A549 (cell line): ENCODE data around the gene OSTM1. TPM values are rescaled to one million over a fixed set of nuclear protein-coding genes. Genes with fewer than 3 reads are reported as not detected.

Experiments
- ATAC-seq, 2 experiments: fragments of 200-7000 bp in 1 of 2; fragments of >200 bp in 1 of 2; cut with Nextera tagmentation in 1 of 2; cut with Tn5 transposase in 1 of 2; 3 replicates each; pipeline versions ENCODE4 v1.8.0 to v1.9.1; 2018 to 2020; ENCODE audit warnings: mild to moderate bottlenecking in 1 of 2, moderate library complexity in 1 of 2
- CTCF ChIA-PET: fragments of 300-600 bp; sonication (Branson Sonifier 250); formaldehyde crosslinking; extraction: SDS; loops from one replicate; lab custom pipeline; 2021; ENCODE audit warnings: antibody characterized with exemption, inconsistent platforms; lab: Yijun Ruan, JAX
- POLR2A ChIA-PET: fragments of 350-600 bp; formaldehyde crosslinking; extraction: SDS; loops from one replicate; lab custom pipeline; 2021; ENCODE audit warnings: antibody characterized with exemption, inconsistent platforms; lab: Yijun Ruan, JAX
- DNase-seq, 2 experiments: peaks; one replicate each; pipeline versions ENCODE4 v3.0.0 to v3.0.0-alpha.2; 2011 to 2016; ENCODE audit warnings: low read depth in 1 of 2, low spot score in 1 of 2
- FAIRE-seq: peaks from 2 replicates; lab custom pipeline; 2011; peaks lifted over from hg19 to GRCh38; lab: Jason Lieb, UNC
- H3K27ac ChIP-seq, 2 experiments: fragments of >200 bp; sonication (Bioruptor Twin); formaldehyde crosslinking; 3 replicates each; pipeline ENCODE4 v1.5.1; 2016 to 2017
- H3K4me1 ChIP-seq: fragments of >200 bp; sonication (Bioruptor Twin); formaldehyde crosslinking; 3 replicates; pipeline ENCODE4 v1.6.1; 2016
- H3K4me2 ChIP-seq: fragments of >200 bp; sonication (Bioruptor Twin); formaldehyde crosslinking; 3 replicates; pipeline ENCODE4 v1.6.1; 2016
- H3K4me3 ChIP-seq: fragments of >200 bp; sonication (Bioruptor Twin); formaldehyde crosslinking; 3 replicates; pipeline ENCODE4 v1.5.1; 2016
- H3K9me3 ChIP-seq: fragments of >200 bp; sonication (Bioruptor Twin); formaldehyde crosslinking; 3 replicates; pipeline ENCODE4 v1.6.1; 2016
- ATOH8 ChIP-seq: fragments of 250-450 bp; sonication (Bioruptor Pico); IDR thresholded peaks from 2 replicates; pipeline ENCODE4 v1.5.0; 2020; ENCODE audit warnings: low read depth, mild to moderate bottlenecking, moderate library complexity
- BCL3 ChIP-seq: fragments of >200 bp; sonication (Bioruptor Twin); formaldehyde crosslinking; IDR thresholded peaks from 3 replicates; pipeline ENCODE4 v1.6.1; 2016
- BHLHE40 ChIP-seq: IDR thresholded peaks from 2 replicates; pipeline ENCODE4 v1.6.1; 2012; ENCODE audit warnings: low read depth, low read length, inconsistent platforms
- CBX2 ChIP-seq: fragments of 200-600 bp; sonication (generic); IDR thresholded peaks from 2 replicates; pipeline ENCODE4 v1.6.1; 2016; ENCODE audit warnings: low read depth, mild to moderate bottlenecking, borderline replicate concordance
- CBX8 ChIP-seq: fragments of 200-600 bp; sonication (generic); IDR thresholded peaks from 2 replicates; pipeline ENCODE4 v1.6.1; 2016
- CHD2 ChIP-seq: fragments of 150-350 bp; IDR thresholded peaks from 2 replicates; pipeline ENCODE4 v1.6.1; 2014; ENCODE audit warnings: low read length; ENCODE audit not compliant: partially characterized antibody
- EHMT2 ChIP-seq: fragments of 200-600 bp; sonication (generic); IDR thresholded peaks from 2 replicates; pipeline ENCODE4 v1.6.1; 2016; ENCODE audit warnings: antibody characterized with exemption, low read depth, mild to moderate bottlenecking, moderate library complexity
- ESRRA ChIP-seq: fragments of 150-350 bp; IDR thresholded peaks from 2 replicates; pipeline ENCODE4 v1.6.1; 2014; ENCODE audit warnings: mild to moderate bottlenecking, low read length, borderline replicate concordance
- FOSB ChIP-seq: fragments of 250-450 bp; sonication (Bioruptor Pico); IDR thresholded peaks from 2 replicates; pipeline ENCODE4 v1.5.0; 2020; ENCODE audit warnings: mild to moderate bottlenecking, moderate library complexity
- FOSL2 ChIP-seq, 2 experiments: fragments of 450-650 bp in 1 of 2; fragments of >200 bp in 1 of 2; sonication (Bioruptor Twin) in 1 of 2; formaldehyde crosslinking; IDR thresholded peaks; 2 replicates each; pipeline versions ENCODE4 v1.5.0 to v1.6.1; 2016 to 2020; ENCODE audit warnings: mild to moderate bottlenecking in 1 of 2, moderate library complexity in 1 of 2
- FOXS1 ChIP-seq: fragments of 250-450 bp; sonication (Bioruptor Pico); IDR thresholded peaks from 2 replicates; pipeline ENCODE4 v1.5.0; 2020; ENCODE audit warnings: mild to moderate bottlenecking, moderate library complexity
- GATA3 ChIP-seq: IDR thresholded peaks from 2 replicates; pipeline ENCODE4 v1.6.1; 2012; ENCODE audit warnings: borderline replicate concordance
- HDAC2 ChIP-seq: fragments of 200-600 bp; sonication (generic); IDR thresholded peaks from 2 replicates; pipeline ENCODE4 v1.6.1; 2016
- HEYL ChIP-seq: fragments of 250-450 bp; sonication (Bioruptor Pico); IDR thresholded peaks from 2 replicates; pipeline ENCODE4 v1.8.0; 2021; ENCODE audit warnings: mild to moderate bottlenecking, moderate library complexity
- HOXA7 ChIP-seq: fragments of 250-450 bp; sonication (Bioruptor Pico); IDR thresholded peaks from 2 replicates; pipeline ENCODE4 v1.5.0; 2020; ENCODE audit warnings: mild to moderate bottlenecking, moderate library complexity
- HOXB13 ChIP-seq: fragments of 250-450 bp; sonication (Bioruptor Pico); IDR thresholded peaks from 2 replicates; pipeline ENCODE4 v1.5.0; 2020; ENCODE audit warnings: low read depth, mild to moderate bottlenecking, moderate library complexity
- HOXB5 ChIP-seq: fragments of 250-450 bp; sonication (Bioruptor Pico); IDR thresholded peaks from 2 replicates; pipeline ENCODE4 v1.5.0; 2020; ENCODE audit warnings: mild to moderate bottlenecking, moderate library complexity
- JUN ChIP-seq, 2 experiments: fragments of >200 bp; sonication (Bioruptor Twin); formaldehyde crosslinking; IDR thresholded peaks; 2 replicates in 1 of 2; 3 replicates in 1 of 2; pipeline ENCODE4 v1.6.1; 2016 to 2017
- KDM1A ChIP-seq: fragments of 200-600 bp; sonication (generic); IDR thresholded peaks from 2 replicates; pipeline ENCODE4 v1.6.1; 2016; ENCODE audit warnings: low read depth, mild to moderate bottlenecking
- KDM5A ChIP-seq: fragments of 200-600 bp; sonication (generic); IDR thresholded peaks from 2 replicates; pipeline ENCODE4 v1.6.1; 2016; ENCODE audit warnings: antibody characterized with exemption, mild to moderate bottlenecking
- MYC ChIP-seq: IDR thresholded peaks from 2 replicates; pipeline ENCODE4 v1.6.1; 2012; ENCODE audit warnings: mild to moderate bottlenecking, inconsistent platforms, low read length, improper control_type of control experiment, borderline replicate concordance
- NPAS2 ChIP-seq: fragments of 250-450 bp; sonication (Bioruptor Pico); IDR thresholded peaks from 2 replicates; pipeline ENCODE4 v1.8.0; 2022; ENCODE audit warnings: mild to moderate bottlenecking, moderate library complexity, borderline replicate concordance
- NR3C1 ChIP-seq: fragments of >200 bp; sonication (Bioruptor Twin); formaldehyde crosslinking; IDR thresholded peaks from 3 replicates; pipeline ENCODE4 v1.6.1; 2017
- PHF8 ChIP-seq: fragments of 200-600 bp; sonication (generic); IDR thresholded peaks from 2 replicates; pipeline ENCODE4 v1.6.1; 2016; ENCODE audit warnings: low read depth, mild to moderate bottlenecking, antibody characterized with exemption, moderate library complexity, borderline replicate concordance
- POLR2A ChIP-seq: IDR thresholded peaks from 2 replicates; pipeline ENCODE4 v1.6.1; 2012; ENCODE audit warnings: mild to moderate bottlenecking, low read length
- RCOR1 ChIP-seq: fragments of 150-350 bp; IDR thresholded peaks from 2 replicates; pipeline ENCODE4 v1.6.1; 2014; ENCODE audit warnings: antibody characterized with exemption, low read length, low read depth
- TFCP2L1 ChIP-seq: fragments of 250-450 bp; sonication (Bioruptor Pico); IDR thresholded peaks from 2 replicates; pipeline ENCODE4 v1.5.0; 2021; ENCODE audit warnings: mild to moderate bottlenecking
- ZC3H11A ChIP-seq: fragments of 450-650 bp; IDR thresholded peaks from 2 replicates; pipeline ENCODE4 v1.6.1; 2014; ENCODE audit warnings: antibody characterized with exemption, mild to moderate bottlenecking
- WGBS: methylation state at CpG from one replicate; pipeline ENCODE4 v1.1.6; 2017; ENCODE audit errors: missing lambda C conversion rate; 5-methylcytosine and 5-hydroxymethylcytosine counted together
- polyA plus RNA-seq, 4 experiments: library from polyadenylated mRNA; depleted of rRNA in 3 of 4; stranded (reverse); fragments of >200 nt; fragmentation: RNase III in 1 of 4; extraction: RNeasy Plus Mini Kit Qiagen cat#74134 plus additional on column Dnase treatment in 1 of 4; gene quantifications; 2 replicates in 3 of 4; 3 replicates in 1 of 4; pipeline ENCODE4 v1.2.3, GENCODE V29; 2011 to 2017
- TF ChIP-seq, protein P1 (sequence below): fragments of >200 bp; sonication (Bioruptor Twin); formaldehyde crosslinking; IDR thresholded peaks from 2 replicates; pipeline ENCODE4 v1.6.1; 2016

The OSTM1 gene
- polyA plus RNA-seq, 2 of the 4 experiments (the other 2 are of a cell fraction): 16.8 to 41.7 TPM

- no peak overlapping the region for H3K4me3 ChIP-seq
- WGBS: 100% methylated on average over 2 of the region's 2 CpGs
- no peaks in the 10 kb centered on the region for H3K9me3 ChIP-seq
- no peak overlapping the region for H3K27ac ChIP-seq
- ATAC-seq (no peak), DNase-seq (no peak), FAIRE-seq (no peak)
- no peak overlapping the region for H3K4me2 ChIP-seq
- ChIA-PET POLR2A (no interaction called here), CTCF (interaction anchor here (1.0 kb wide), 1 partner anchor 72 kb away, joined by 6 read pairs; no protein-coding TSS in a partner anchor)
- H3K4me1 ChIP-seq: no peaks in the 10 kb centered on the region
- TF ChIP-seq JUN (IDR thresholded peaks at IDR 0.05): no peak
- no peak for TF ChIP-seq FOSB
These were observed 21.8 kb downstream of the OSTM1 start for GRCh38 chr6:108052706-108053105.

DNA sequence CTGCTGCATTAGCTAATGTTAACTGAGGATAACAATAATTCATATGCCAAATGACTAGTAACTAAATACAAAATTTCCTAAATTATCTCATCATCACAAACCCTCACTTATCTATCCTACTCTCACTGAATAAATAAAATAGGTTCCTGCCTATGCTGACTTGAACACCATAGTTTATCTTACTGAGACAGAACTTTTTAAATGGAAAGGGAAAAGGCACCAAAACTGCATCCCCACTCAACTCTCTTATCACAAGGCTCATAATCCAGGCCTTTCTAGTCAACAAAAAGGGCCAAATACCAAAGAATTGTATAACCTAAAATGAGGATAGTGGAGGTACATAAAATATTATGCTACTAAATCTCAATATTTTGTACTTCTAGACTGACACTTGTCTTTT lies 23.1 kb downstream of the OSTM1 start:
- no peak for ATAC-seq
- no peak for DNase-seq
- Histone ChIP-seq H3K27ac (no peak overlapping the region), H3K9me3 (no peaks in the 10 kb centered on the region), H3K4me1 (no peaks in the 10 kb centered on the region), H3K4me3 (no peak overlapping the region), H3K4me2 (no peak overlapping the region)
- no peak for FAIRE-seq
- CTCF ChIA-PET: interaction anchor here (2.9 to 6.0 kb wide), 2 partner anchors 24 to 72 kb away, joined by 8 to 68 read pairs; no protein-coding TSS in a partner anchor
- POLR2A ChIA-PET: no interaction called here
- TF ChIP-seq RCOR1 (no peak), ESRRA (no peak), KDM5A (no peak), HOXA7 (no peak), HOXB13 (CRISPR knock-in tag) (no peak), NR3C1 (no peak), TFCP2L1 (no peak), FOSL2 (IDR thresholded peaks at IDR 0.05) (no peak), FOSL2 (CRISPR knock-in tag; IDR thresholded peaks at IDR 0.05) (no peak), ATOH8 (CRISPR knock-in tag) (no peak), FOXS1 (CRISPR knock-in tag) (no peak), EHMT2 (no peak), PHF8 (no peak), CHD2 (no peak)

DNA sequence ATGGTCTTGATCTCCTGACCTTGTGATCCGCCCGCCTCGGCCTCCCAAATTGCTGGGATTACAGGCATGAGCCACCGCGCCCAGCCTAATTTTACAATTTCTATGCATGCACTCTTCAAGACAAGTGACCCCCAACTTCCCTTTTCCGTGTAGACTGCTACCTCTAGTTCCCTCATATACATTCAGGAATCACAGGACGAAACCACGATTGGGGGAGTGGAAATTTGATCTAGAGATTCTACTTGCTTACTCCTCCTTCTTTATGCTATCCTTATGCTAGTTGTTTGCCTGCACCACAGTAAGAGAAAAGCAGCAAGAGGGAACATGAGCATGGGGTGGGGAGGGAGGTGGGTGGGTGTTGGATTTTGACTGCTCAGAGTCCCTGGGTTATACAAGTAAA lies 34.9 kb downstream of the OSTM1 start:
- ChIA-PET CTCF (interaction anchor here (1.9 to 2.1 kb wide), 2 partner anchors 10 to 59 kb away, joined by 5 to 10 read pairs; no protein-coding TSS in a partner anchor), POLR2A (no interaction called here)
- Histone ChIP-seq H3K4me1 (no peaks in the 10 kb centered on the region), H3K27ac (no peak overlapping the region), H3K4me3 (no peak overlapping the region), H3K4me2 (no peak overlapping the region), H3K9me3 (no peaks in the 10 kb centered on the region)
- FAIRE-seq (no peak), DNase-seq (no peak), ATAC-seq (no peak)
- WGBS: 98% methylated on average over 8 of the region's 8 CpGs
- TF ChIP-seq HOXB13 (CRISPR knock-in tag): no peak

GRCh38 chr6:108036884-108037283 lies 37.7 kb downstream of the OSTM1 start:
- CTCF ChIA-PET: interaction anchor here (2.0 kb wide), 1 partner anchor 57 kb away, joined by 7 read pairs; no protein-coding TSS in a partner anchor
- DNase-seq (no peak), FAIRE-seq (no peak), ATAC-seq (no peak)
- no peak for TF ChIP-seq GATA3
- TF ChIP-seq HOXB5: no peak
- no peak for TF ChIP-seq KDM5A
- no peak for TF ChIP-seq NPAS2 (CRISPR knock-in tag)
- TF ChIP-seq TFCP2L1: no peak
- TF ChIP-seq ZC3H11A: no peak
- no peak for TF ChIP-seq CBX2
- no peak for TF ChIP-seq RCOR1
- no peak for TF ChIP-seq HDAC2
- TF ChIP-seq POLR2A: no peak
- TF ChIP-seq MYC: no peak
- TF ChIP-seq BCL3: no peak
- no peak for TF ChIP-seq FOSB
- no peak for TF ChIP-seq KDM1A
- no peak for TF ChIP-seq HEYL (CRISPR knock-in tag)
- no peak for TF ChIP-seq BHLHE40
- TF ChIP-seq, protein P1, sequence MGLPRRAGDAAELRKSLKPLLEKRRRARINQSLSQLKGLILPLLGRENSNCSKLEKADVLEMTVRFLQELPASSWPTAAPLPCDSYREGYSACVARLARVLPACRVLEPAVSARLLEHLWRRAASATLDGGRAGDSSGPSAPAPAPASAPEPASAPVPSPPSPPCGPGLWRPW: no peak
- no peak for TF ChIP-seq CBX8
- Histone ChIP-seq H3K4me1 (no peaks in the 10 kb centered on the region), H3K4me3 (no peak overlapping the region), H3K9me3 (no peaks in the 10 kb centered on the region), H3K27ac (no peak overlapping the region), H3K4me2 (no peak overlapping the region)
- WGBS: 91% methylated on average over 4 of the region's 4 CpGs
- POLR2A ChIA-PET: no interaction called here
